IPS DF 4.7 (cell line): ENCODE results near the gene MUC3A.

Experiments used
- DNase-seq: peaks from one replicate; pipeline ENCODE4 v3.0.0-alpha.2; 2013; ENCODE audit warnings: low spot score; ENCODE audit errors: extremely low read depth

The MUC3A gene

DNA sequence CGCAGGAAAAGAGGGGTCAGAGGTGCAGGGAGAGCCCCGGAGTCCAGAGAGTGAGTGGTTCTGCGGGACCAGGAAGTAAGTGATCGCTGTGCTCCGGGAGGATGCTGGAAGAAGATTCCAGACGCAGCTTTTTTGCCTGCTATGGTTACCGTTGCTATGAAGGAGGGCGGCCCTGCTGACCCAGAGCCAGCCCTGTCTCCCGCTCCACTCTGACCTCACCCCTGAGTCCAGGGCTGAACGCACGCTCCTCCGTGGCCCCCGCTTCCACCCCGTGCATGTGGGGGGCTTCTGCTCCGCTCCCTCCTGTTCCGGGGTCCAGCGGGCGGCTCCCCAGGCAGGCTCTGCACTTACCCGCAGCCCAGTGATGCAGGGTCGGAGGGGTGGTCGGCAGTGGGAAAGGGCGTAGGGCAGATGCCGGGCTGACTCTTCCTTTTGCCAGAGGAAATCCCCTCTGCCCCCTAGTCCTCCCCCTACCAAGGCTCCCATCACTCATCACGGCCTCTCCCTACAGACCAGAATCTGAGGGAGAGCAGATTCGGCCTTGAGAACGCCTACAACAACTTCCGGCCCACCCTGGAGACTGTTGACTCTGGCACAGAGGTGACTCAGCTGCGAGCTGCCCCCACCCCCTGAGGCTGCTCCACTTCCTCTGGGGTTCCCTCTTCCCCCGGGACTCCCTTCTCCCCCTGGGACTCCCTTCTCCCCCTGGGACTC lies 67.9 kb downstream of the MUC3A start:
- no peak for DNase-seq
